Mesenchymal stem cell (in vitro differentiated cells and primary cell): ENCODE data around the gene PON2.

Source experiments
- DNase-seq: peaks from one replicate; pipeline ENCODE4 v3.0.0-alpha.2; 2013
- H2AFZ ChIP-seq: one replicate; pipeline ENCODE4 v1.6.1; 2013; ENCODE audit warnings: low read depth, mild to moderate bottlenecking, control low read depth, inconsistent platforms, low read length, moderate library complexity
- H2AK5ac ChIP-seq: 2 replicates; pipeline ENCODE4 v1.6.1; 2013; ENCODE audit warnings: low read length, moderate library complexity, mild to moderate bottlenecking, inconsistent platforms; ENCODE audit not compliant: severe bottlenecking
- H2BK120ac ChIP-seq: one replicate; pipeline ENCODE4 v1.6.1; 2013; ENCODE audit warnings: low read depth, mild to moderate bottlenecking, inconsistent platforms, low read length, moderate library complexity
- H2BK12ac ChIP-seq, 2 experiments: one replicate each; pipeline ENCODE4 v1.6.1; 2013; ENCODE audit warnings: inconsistent platforms in 2 of 2, low read length in 2 of 2, mild to moderate bottlenecking in 2 of 2, moderate library complexity in 2 of 2, control low read depth in 1 of 2
- H2BK15ac ChIP-seq: one replicate; pipeline ENCODE4 v1.6.1; 2013; ENCODE audit warnings: mild to moderate bottlenecking, low read depth, inconsistent platforms; ENCODE audit not compliant: poor library complexity, severe bottlenecking
- H2BK5ac ChIP-seq: 2 replicates; pipeline ENCODE4 v1.6.1; 2013; ENCODE audit warnings: low read depth, mild to moderate bottlenecking, low read length, control low read depth, inconsistent platforms; ENCODE audit not compliant: poor library complexity, severe bottlenecking
- H3K14ac ChIP-seq, 2 experiments: one replicate each; pipeline ENCODE4 v1.6.1; 2013; ENCODE audit warnings: inconsistent platforms in 2 of 2, low read length in 2 of 2, control low read depth in 1 of 2, mild to moderate bottlenecking in 1 of 2, moderate library complexity in 1 of 2
- H3K18ac ChIP-seq, 2 experiments: one replicate each; pipeline ENCODE4 v1.6.1; 2013; ENCODE audit warnings: inconsistent platforms in 2 of 2, low read length in 2 of 2, control low read depth in 1 of 2, low read depth in 1 of 2, mild to moderate bottlenecking in 1 of 2
- H3K23ac ChIP-seq, 2 experiments: one replicate each; pipeline ENCODE4 v1.6.1; 2013; ENCODE audit warnings: inconsistent platforms in 2 of 2, low read length in 2 of 2, mild to moderate bottlenecking in 2 of 2, moderate library complexity in 2 of 2, control low read depth in 1 of 2
- H3K27ac ChIP-seq: 2 replicates; pipeline ENCODE4 v1.5.1; 2013; ENCODE audit warnings: mild to moderate bottlenecking, moderate library complexity, low read length, control low read depth, inconsistent platforms; ENCODE audit not compliant: poor library complexity, severe bottlenecking
- H3K27me3 ChIP-seq, 2 experiments: 2 replicates each; pipeline versions ENCODE4 v1.6.1 to v1.7.0; 2013; ENCODE audit warnings: low read length in 2 of 2, mild to moderate bottlenecking in 2 of 2, moderate library complexity in 2 of 2, control low read depth in 1 of 2, inconsistent platforms in 1 of 2; ENCODE audit not compliant: control insufficient read depth in 1 of 2, insufficient read depth in 1 of 2
- H3K36me3 ChIP-seq, 2 experiments: 2 replicates each; pipeline versions ENCODE4 v1.6.1 to v1.7.0; 2013; ENCODE audit warnings: low read length in 2 of 2, control low read depth in 1 of 2, inconsistent platforms in 1 of 2, low read depth in 1 of 2, mild to moderate bottlenecking in 1 of 2; ENCODE audit not compliant: insufficient read depth in 2 of 2, control insufficient read depth in 1 of 2
- H3K4ac ChIP-seq, 2 experiments: one replicate each; pipeline ENCODE4 v1.6.1; 2013; ENCODE audit warnings: inconsistent platforms in 2 of 2, low read length in 2 of 2, mild to moderate bottlenecking in 2 of 2, moderate library complexity in 2 of 2, control low read depth in 1 of 2, low read depth in 1 of 2
- H3K4me1 ChIP-seq: 2 replicates; pipeline ENCODE4 v1.6.1; 2013; ENCODE audit warnings: low read depth, low read length, control low read depth; ENCODE audit not compliant: control insufficient read depth, insufficient read depth
- H3K4me2 ChIP-seq: 2 replicates; pipeline ENCODE4 v1.6.1; 2013; ENCODE audit warnings: low read length, mild to moderate bottlenecking, inconsistent platforms; ENCODE audit not compliant: poor library complexity, severe bottlenecking
- H3K4me3 ChIP-seq, 2 experiments: 2 replicates each; pipeline versions ENCODE4 v1.5.1 to v1.7.0; 2013; ENCODE audit warnings: low read length in 2 of 2, mild to moderate bottlenecking in 2 of 2, control low read depth in 1 of 2, low read depth in 1 of 2; ENCODE audit not compliant: insufficient read depth in 1 of 2
- H3K79me1 ChIP-seq: replicated peaks from 2 replicates; pipeline ENCODE4 v1.6.1; 2013; ENCODE audit warnings: mild to moderate bottlenecking, control low read depth, low read length, inconsistent platforms; ENCODE audit not compliant: poor library complexity, severe bottlenecking
- H3K9ac ChIP-seq: 2 replicates; pipeline ENCODE4 v1.7.0; 2013; ENCODE audit warnings: mild to moderate bottlenecking, low read length, moderate library complexity
- H3K9me3 ChIP-seq: 2 replicates; pipeline ENCODE4 v1.7.0; 2013; ENCODE audit warnings: mild to moderate bottlenecking, low read length; ENCODE audit not compliant: control insufficient read depth
- H4K8ac ChIP-seq: one replicate; pipeline ENCODE4 v1.6.1; 2013; ENCODE audit warnings: inconsistent platforms, mild to moderate bottlenecking, low read length, moderate library complexity
- H4K91ac ChIP-seq: one replicate; pipeline ENCODE4 v1.6.1; 2013; ENCODE audit warnings: mild to moderate bottlenecking, low read length, inconsistent platforms
- WGBS: methylation state at CpG from one replicate; pipeline ENCODE4 v1.1.7; 2013; ENCODE audit warnings: mixed read lengths; 5-methylcytosine and 5-hydroxymethylcytosine counted together

Gene PON2

DNA sequence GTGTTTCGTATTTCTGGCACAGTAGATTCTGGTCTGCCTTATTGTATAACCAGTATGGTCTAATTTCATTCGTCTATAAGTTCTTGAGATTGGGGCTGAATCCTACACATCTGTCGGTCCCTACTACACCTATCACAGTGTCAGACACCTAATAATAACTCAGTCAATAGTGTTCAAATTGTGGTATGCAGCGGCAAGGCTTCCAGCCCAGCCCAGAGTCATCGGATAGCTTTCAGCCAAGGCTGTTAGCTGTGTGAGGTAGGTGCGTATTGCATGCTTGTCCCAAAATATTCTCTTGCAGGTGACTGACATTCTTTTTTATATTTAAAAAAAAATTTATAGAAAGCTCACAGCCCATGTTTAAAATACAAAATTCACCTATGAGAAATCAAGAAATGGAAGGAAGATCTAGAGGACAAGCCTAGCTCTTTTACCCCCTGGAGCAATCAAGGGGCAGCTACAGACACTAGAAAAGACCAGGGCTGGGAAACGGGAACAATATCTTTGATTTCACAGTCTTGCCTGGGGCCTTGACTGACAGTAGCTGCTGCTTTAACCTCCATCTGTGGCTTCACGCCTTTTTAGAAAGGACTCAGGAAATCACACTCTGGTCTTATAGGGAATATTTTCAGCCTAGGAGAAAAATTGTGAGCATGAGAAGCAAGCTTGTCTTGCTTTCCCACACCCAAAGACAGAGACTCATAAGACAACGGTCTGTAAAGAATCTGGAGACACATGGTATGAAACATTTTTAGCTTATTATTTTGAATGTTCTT lies 41.4 kb upstream of the PON2 start:
- Histone ChIP-seq H3K27ac (peak overlapping the region; percentile 19), H3K4me3 (no peak overlapping the region), H2BK5ac (no peak overlapping the region), H3K27me3 (no peaks in the 10 kb centered on the region), H3K9me3 (no peaks in the 10 kb centered on the region), H4K8ac (peak overlapping the region; percentile 28), H2BK120ac (no peak overlapping the region), H2BK15ac (no peak overlapping the region), H3K4me2 (no peak overlapping the region), H3K36me3 (no peaks in the 10 kb centered on the region), H2AK5ac (peak overlapping the region; percentile 4), H3K14ac (no peak overlapping the region), H3K4ac (no peak overlapping the region), H3K18ac (no peak overlapping the region), H2BK12ac (no peak overlapping the region), H3K23ac (no peak overlapping the region), H3K9ac (peak overlapping the region; percentile 69), H4K91ac (no peak overlapping the region), H3K4me1 (peaks cover 8% of the 10 kb centered on the region), H3K79me1 (peaks cover 3% of the 10 kb centered on the region), H2AFZ (no peak overlapping the region)
- 64% methylated on average over 4 of the region's 9 CpGs for WGBS
- DNase-seq, result peak; percentile 17

DNA sequence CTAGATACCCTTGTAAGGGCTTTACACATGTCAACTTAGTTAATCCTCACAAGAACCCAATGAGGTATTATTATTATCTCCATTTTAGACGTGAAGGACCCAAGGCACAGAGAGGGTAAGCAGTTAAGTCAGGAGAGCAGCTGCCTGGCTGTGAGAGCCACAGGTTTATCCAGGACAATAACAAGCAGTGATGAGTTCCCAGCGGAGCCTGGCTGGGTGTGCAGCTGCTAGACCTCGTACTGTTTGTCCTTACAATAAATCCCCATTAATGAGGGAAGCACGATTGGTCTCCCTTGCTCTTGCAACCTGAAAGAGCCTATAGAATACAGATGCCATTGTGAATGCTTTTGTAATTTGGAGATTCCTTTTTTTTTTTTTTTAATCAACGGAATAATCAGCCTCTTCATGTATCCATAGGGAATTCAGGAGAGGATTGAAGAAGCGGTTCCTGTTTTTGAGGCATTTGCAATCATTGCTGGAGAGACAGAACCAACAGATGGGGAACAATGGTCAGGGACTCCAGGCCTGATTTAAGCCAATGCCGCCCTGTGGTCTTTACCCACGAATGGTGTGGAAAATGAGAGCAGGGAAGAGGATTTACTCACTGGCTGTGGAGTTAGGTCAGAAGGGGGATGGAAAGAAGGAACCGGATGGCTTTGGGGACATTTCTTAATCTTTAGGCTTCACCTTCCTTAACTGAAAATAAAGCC lies 38.6 kb upstream of the PON2 start:
- no peaks in the 10 kb centered on the region for H3K9me3 ChIP-seq
- H2BK15ac ChIP-seq, result no peak overlapping the region
- H3K14ac ChIP-seq, result no peak overlapping the region
- no peak overlapping the region for H4K91ac ChIP-seq
- no peak overlapping the region for H2BK12ac ChIP-seq
- H3K4me1 ChIP-seq, result peaks cover 10% of the 10 kb centered on the region
- H3K23ac ChIP-seq, result no peak overlapping the region
- no peak overlapping the region for H4K8ac ChIP-seq
- H3K79me1 ChIP-seq, result peaks cover 3% of the 10 kb centered on the region
- H3K4me3 ChIP-seq, result no peak overlapping the region
- peak overlapping the region in 1 of 2 experiments; percentile 33 for H3K18ac ChIP-seq
- no peak overlapping the region for H2BK5ac ChIP-seq
- no peaks in the 10 kb centered on the region for H3K36me3 ChIP-seq
- no peaks in the 10 kb centered on the region for H3K27me3 ChIP-seq
- DNase-seq, result no peak
- peak overlapping the region; percentile 53 for H2AK5ac ChIP-seq
- WGBS, result 81% methylated on average over 6 of the region's 9 CpGs
- H3K4me2 ChIP-seq, result no peak overlapping the region
- no peak overlapping the region for H3K9ac ChIP-seq
- H2BK120ac ChIP-seq, result no peak overlapping the region
- H3K4ac ChIP-seq, result no peak overlapping the region
- H3K27ac ChIP-seq, result peak overlapping the region; percentile 91
- H2AFZ ChIP-seq, result no peak overlapping the region

GRCh38 chr7:95472581-95473161 lies 37.8 kb upstream of the PON2 start:
- Histone ChIP-seq H2BK120ac (no peak overlapping the region), H2AFZ (no peak overlapping the region), H2AK5ac (no peak overlapping the region), H2BK15ac (no peak overlapping the region), H3K36me3 (no peaks in the 10 kb centered on the region), H3K4ac (peak overlapping the region in 1 of 2 experiments; percentile 38), H2BK12ac (no peak overlapping the region), H3K14ac (no peak overlapping the region), H3K4me2 (peak overlapping the region; percentile 52), H4K8ac (no peak overlapping the region), H3K18ac (no peak overlapping the region), H2BK5ac (no peak overlapping the region), H3K4me1 (peaks cover 10% of the 10 kb centered on the region), H3K9me3 (no peaks in the 10 kb centered on the region), H3K4me3 (no peak overlapping the region), H3K79me1 (peaks cover 3% of the 10 kb centered on the region), H4K91ac (no peak overlapping the region), H3K27me3 (no peaks in the 10 kb centered on the region), H3K23ac (no peak overlapping the region), H3K9ac (peak overlapping the region; percentile 1), H3K27ac (peak overlapping the region; percentile 91)
- no peak for DNase-seq
- 65% methylated on average over 8 of the region's 8 CpGs for WGBS

- Histone ChIP-seq H3K18ac (peak overlapping the region in 1 of 2 experiments; percentile 62), H2BK15ac (no peak overlapping the region), H4K8ac (peak overlapping the region; percentile 54), H3K9me3 (no peaks in the 10 kb centered on the region), H3K27ac (peak overlapping the region; percentile 1), H2AFZ (no peak overlapping the region), H2BK120ac (no peak overlapping the region), H3K23ac (no peak overlapping the region), H3K79me1 (peaks cover 3% of the 10 kb centered on the region), H3K4me1 (peaks cover 10% of the 10 kb centered on the region), H2AK5ac (peak overlapping the region; percentile 69), H3K9ac (no peak overlapping the region), H2BK12ac (no peak overlapping the region), H3K27me3 (no peaks in the 10 kb centered on the region), H3K4me2 (peak overlapping the region; percentile 1), H2BK5ac (no peak overlapping the region), H3K4me3 (no peak overlapping the region), H3K4ac (no peak overlapping the region), H3K14ac (no peak overlapping the region), H4K91ac (peak overlapping the region; percentile 80), H3K36me3 (no peaks in the 10 kb centered on the region)
- no peak for DNase-seq
- 83% methylated on average over 2 of the region's 3 CpGs for WGBS
Measured at GRCh38 chr7:95471071-95471470, 36.2 kb upstream of the PON2 start.
